Measurements from ENCODE around the gene FAM240A. TPM values are rescaled to one million over a fixed set of nuclear protein-coding genes. Genes with fewer than 3 reads are reported as not detected.

Gene FAM240A
- total RNA-seq, 4 donors from 2014 or later, result not detected

- no peak for TF ChIP-seq CTCF (IDR thresholded peaks at IDR 0.05; ENCODE audit: low read depth)
Observed at GRCh38 chr3:46609944-46610722, 2.2 kb upstream of the FAM240A start.

GRCh38 chr3:46613313-46614005, 1.1 kb downstream of the FAM240A start:
- no peak for TF ChIP-seq CTCF (IDR thresholded peaks at IDR 0.05; ENCODE audit: low read depth)

GRCh38 chr3:46614431-46614830, 2.1 kb downstream of the FAM240A start:
- TF ChIP-seq CTCF (IDR thresholded peaks at IDR 0.05; ENCODE audit: low read depth), result no peak

GRCh38 chr3:46615050-46615775, 2.9 kb downstream of the FAM240A start:
- TF ChIP-seq CTCF (IDR thresholded peaks at IDR 0.05; ENCODE audit: low read depth), result no peak

GRCh38 chr3:46615976-46616375, 3.7 kb downstream of the FAM240A start:
- TF ChIP-seq CTCF (IDR thresholded peaks at IDR 0.05; ENCODE audit: low read depth), result no peak

GRCh38 chr3:46617941-46618340, 5.6 kb downstream of the FAM240A start:
- TF ChIP-seq CTCF (IDR thresholded peaks at IDR 0.05; ENCODE audit: low read depth), result no peak

Measured in subcutaneous adipose tissue (tissue), 4 donors.